GM23338 (cell line): ENCODE results near the gene SELENOK. TPM values are rescaled to one million over a fixed set of nuclear protein-coding genes. Genes with fewer than 3 reads are reported as not detected.

ENCODE experiments used
- CREB1 ChIP-seq: fragments of 250-450 bp; sonication (Bioruptor Pico); IDR thresholded peaks from 2 replicates; pipeline ENCODE4 v1.5.0; 2020; ENCODE audit warnings: low read depth, mild to moderate bottlenecking, moderate library complexity
- EZH2 ChIP-seq: fragments of 200-600 bp; sonication (generic); IDR thresholded peaks from one replicate; pipeline ENCODE4 v1.8.0; 2017; ENCODE audit warnings: antibody characterized with exemption, mild to moderate bottlenecking, low read depth; ENCODE audit not compliant: unreplicated experiment
- JUNB ChIP-seq: IDR thresholded peaks from one replicate; pipeline ENCODE4 v1.6.1; 2016; ENCODE audit warnings: antibody characterized with exemption; ENCODE audit not compliant: unreplicated experiment
- ZNF462 ChIP-seq: fragments of 250-450 bp; sonication (Bioruptor Pico); IDR thresholded peaks from 2 replicates; pipeline ENCODE4 v1.5.0; 2020; ENCODE audit warnings: mild to moderate bottlenecking, moderate library complexity
- polyA plus RNA-seq: library from polyadenylated mRNA; unstranded; fragments of >200 nt; fragmentation: Nextera tagmentation; extraction: Ambion mirVana; gene quantifications from 2 replicates; pipeline ENCODE4 v1.2.1, GENCODE V29; 2016
- total RNA-seq: library from RNA; depleted of rRNA; stranded (reverse); fragments of >200 nt; shearing (Covaris generic); gene quantifications from 2 replicates; pipeline ENCODE4 v1.2.3, GENCODE V29; 2014
- TF ChIP-seq, protein P1 (sequence below): IDR thresholded peaks from one replicate; pipeline ENCODE4 v1.6.1; 2018; ENCODE audit warnings: antibody characterized with exemption; ENCODE audit not compliant: unreplicated experiment

Gene SELENOK
- total and polyA plus RNA-seq, 2 experiments from 2014 or later: 21.4 to 168 TPM

GRCh38 chr3:53936347-53936746 lies 44.7 kb upstream of the SELENOK start (continued):
- no peak for TF ChIP-seq ZNF462 (CRISPR knock-in tag)
- no peak for TF ChIP-seq JUNB
- no peak for TF ChIP-seq CREB1 (CRISPR knock-in tag)
- TF ChIP-seq, protein P1, sequence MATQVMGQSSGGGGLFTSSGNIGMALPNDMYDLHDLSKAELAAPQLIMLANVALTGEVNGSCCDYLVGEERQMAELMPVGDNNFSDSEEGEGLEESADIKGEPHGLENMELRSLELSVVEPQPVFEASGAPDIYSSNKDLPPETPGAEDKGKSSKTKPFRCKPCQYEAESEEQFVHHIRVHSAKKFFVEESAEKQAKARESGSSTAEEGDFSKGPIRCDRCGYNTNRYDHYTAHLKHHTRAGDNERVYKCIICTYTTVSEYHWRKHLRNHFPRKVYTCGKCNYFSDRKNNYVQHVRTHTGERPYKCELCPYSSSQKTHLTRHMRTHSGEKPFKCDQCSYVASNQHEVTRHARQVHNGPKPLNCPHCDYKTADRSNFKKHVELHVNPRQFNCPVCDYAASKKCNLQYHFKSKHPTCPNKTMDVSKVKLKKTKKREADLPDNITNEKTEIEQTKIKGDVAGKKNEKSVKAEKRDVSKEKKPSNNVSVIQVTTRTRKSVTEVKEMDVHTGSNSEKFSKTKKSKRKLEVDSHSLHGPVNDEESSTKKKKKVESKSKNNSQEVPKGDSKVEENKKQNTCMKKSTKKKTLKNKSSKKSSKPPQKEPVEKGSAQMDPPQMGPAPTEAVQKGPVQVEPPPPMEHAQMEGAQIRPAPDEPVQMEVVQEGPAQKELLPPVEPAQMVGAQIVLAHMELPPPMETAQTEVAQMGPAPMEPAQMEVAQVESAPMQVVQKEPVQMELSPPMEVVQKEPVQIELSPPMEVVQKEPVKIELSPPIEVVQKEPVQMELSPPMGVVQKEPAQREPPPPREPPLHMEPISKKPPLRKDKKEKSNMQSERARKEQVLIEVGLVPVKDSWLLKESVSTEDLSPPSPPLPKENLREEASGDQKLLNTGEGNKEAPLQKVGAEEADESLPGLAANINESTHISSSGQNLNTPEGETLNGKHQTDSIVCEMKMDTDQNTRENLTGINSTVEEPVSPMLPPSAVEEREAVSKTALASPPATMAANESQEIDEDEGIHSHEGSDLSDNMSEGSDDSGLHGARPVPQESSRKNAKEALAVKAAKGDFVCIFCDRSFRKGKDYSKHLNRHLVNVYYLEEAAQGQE: no peak
- TF ChIP-seq EZH2: no peak
